GM12878 (cell line): ENCODE data around the gene LRIG2. TPM values are rescaled to one million over a fixed set of nuclear protein-coding genes. Genes with fewer than 3 reads are reported as not detected.

Experiments used
- ATAC-seq: fragments of 200-7000 bp; cut with Tn5 transposase; 3 replicates; pipeline ENCODE4 v1.9.1; 2020; ENCODE audit warnings: mild to moderate bottlenecking, moderate library complexity
- BruUV-seq: library from RNA; stranded (reverse); fragments of 400-500 nt; replicated peaks from 2 replicates; lab custom pipeline; 2021; lab: Mats Ljungman, UMichigan
- CTCF ChIA-PET: fragments of 300-600 bp; sonication (Branson Sonifier 250); formaldehyde crosslinking; extraction: SDS; loops from one replicate; lab custom pipeline; 2021; ENCODE audit warnings: inconsistent platforms; lab: Yijun Ruan, JAX
- POLR2A ChIA-PET: fragments of 350-600 bp; formaldehyde crosslinking; extraction: SDS; loops from one replicate; lab custom pipeline; 2021; ENCODE audit warnings: inconsistent platforms; lab: Charles Lee
- RAD21 ChIA-PET: fragments of 300-600 bp; sonication (Branson Sonifier 250); formaldehyde crosslinking; loops from one replicate; lab custom pipeline; 2023; ENCODE audit warnings: antibody characterized with exemption; ENCODE audit not compliant: unreplicated experiment; lab: Charles Lee
- SMC1A ChIA-PET: fragments of 300-600 bp; sonication (Branson Sonifier 250); formaldehyde crosslinking; loops from one replicate; lab custom pipeline; 2023; ENCODE audit not compliant: unreplicated experiment, uncharacterized antibody; lab: Charles Lee
- DNase-seq: peaks from one replicate; pipeline ENCODE4 v3.0.0-alpha.2; 2011; ENCODE audit warnings: low read depth, low spot score
- FAIRE-seq: peaks from 3 replicates; lab custom pipeline; 2011; peaks lifted over from hg19 to GRCh38; lab: Jason Lieb, UNC
- H2AFZ ChIP-seq: 2 replicates; pipeline ENCODE4 v1.6.0; 2011; ENCODE audit warnings: low read depth, low read length, control low read depth; ENCODE audit not compliant: control insufficient read depth
- H3K27ac ChIP-seq: 2 replicates; pipeline ENCODE4 v1.5.1; 2011; ENCODE audit warnings: control low read depth; ENCODE audit not compliant: control insufficient read depth, insufficient read depth
- H3K27me3 ChIP-seq, 2 experiments: replicated peaks in 1 of 2; 2 replicates each; pipeline versions ENCODE4 v1.6.0 to v1.6.1; 2011; ENCODE audit warnings: low read length in 1 of 2; ENCODE audit not compliant: control insufficient read depth in 2 of 2, insufficient read depth in 2 of 2
- H3K36me3 ChIP-seq, 2 experiments: 2 replicates each; pipeline ENCODE4 v1.5.1; 2011; ENCODE audit warnings: low read length in 1 of 2; ENCODE audit not compliant: control insufficient read depth in 2 of 2, insufficient read depth in 2 of 2
- H3K4me1 ChIP-seq: 2 replicates; pipeline ENCODE4 v1.6.1; 2011; ENCODE audit warnings: mild to moderate bottlenecking, low read length, moderate library complexity, mixed read lengths; ENCODE audit not compliant: control insufficient read depth, insufficient read depth
- H3K4me2 ChIP-seq: 2 replicates; pipeline ENCODE4 v1.6.0; 2011; ENCODE audit warnings: control low read depth; ENCODE audit not compliant: control insufficient read depth, insufficient read depth
- H3K4me3 ChIP-seq: fragments of 200-600 bp; sonication (generic); 2 replicates; pipeline ENCODE4 v1.5.1; 2016
- H3K79me2 ChIP-seq: 2 replicates; pipeline ENCODE4 v1.6.0; 2011; ENCODE audit warnings: low read length; ENCODE audit not compliant: control insufficient read depth, insufficient read depth
- H3K9ac ChIP-seq: 2 replicates; pipeline ENCODE4 v1.8.0; 2011; ENCODE audit warnings: low read length, control low read depth, mixed read lengths; ENCODE audit not compliant: control insufficient read depth, insufficient read depth
- H3K9me3 ChIP-seq: replicated peaks from 3 replicates; pipeline ENCODE4 v1.5.1; 2011; ENCODE audit warnings: mild to moderate bottlenecking, low read length; ENCODE audit not compliant: control insufficient read depth, insufficient read depth
- H4K20me1 ChIP-seq: 2 replicates; pipeline ENCODE4 v1.6.0; 2011; ENCODE audit not compliant: control insufficient read depth, insufficient read depth
- CBX3 ChIP-seq: fragments of 200-600 bp; sonication (generic); IDR thresholded peaks from 2 replicates; pipeline ENCODE4 v1.6.1; 2016; ENCODE audit warnings: low read depth, borderline replicate concordance
- CEBPZ ChIP-seq: fragments of 150-350 bp; IDR thresholded peaks from 2 replicates; pipeline ENCODE4 v1.6.1; 2016; ENCODE audit warnings: low read depth, low read length
- CREM ChIP-seq: IDR thresholded peaks from 2 replicates; pipeline ENCODE4 v1.6.1; 2014; ENCODE audit warnings: antibody characterized with exemption, low read depth
- EP300 ChIP-seq, 2 experiments: fragments of 150-350 bp in 1 of 2; IDR thresholded peaks; 2 replicates each; pipeline ENCODE4 v1.6.1; 2011 to 2012; ENCODE audit warnings: low read depth in 2 of 2, low read length in 2 of 2, borderline replicate concordance in 1 of 2, improper control_type of control experiment in 1 of 2, inconsistent platforms in 1 of 2; ENCODE audit not compliant: control insufficient read depth in 1 of 2
- FOXK2 ChIP-seq: fragments of 450-650 bp; IDR thresholded peaks from 2 replicates; pipeline ENCODE4 v1.6.1; 2017; ENCODE audit warnings: mild to moderate bottlenecking, moderate library complexity
- LARP7 ChIP-seq: fragments of 450-650 bp; IDR thresholded peaks from 2 replicates; pipeline ENCODE4 v1.6.1; 2017; ENCODE audit warnings: mild to moderate bottlenecking
- MEF2A ChIP-seq: IDR thresholded peaks from 2 replicates; pipeline ENCODE4 v1.6.1; 2011; ENCODE audit warnings: low read depth, mild to moderate bottlenecking, low read length, moderate library complexity; ENCODE audit not compliant: insufficient read depth
- MTA3 ChIP-seq: IDR thresholded peaks from 2 replicates; pipeline ENCODE4 v1.6.1; 2012; ENCODE audit warnings: low read length, inconsistent platforms, borderline replicate concordance
- NFYB ChIP-seq: IDR thresholded peaks from 2 replicates; pipeline ENCODE4 v1.6.1; 2011; ENCODE audit warnings: low read depth, mild to moderate bottlenecking, low read length, improper control_type of control experiment, moderate library complexity; ENCODE audit not compliant: insufficient read depth
- PBX3 ChIP-seq: IDR thresholded peaks from 2 replicates; pipeline ENCODE4 v1.6.1; 2011; ENCODE audit warnings: mild to moderate bottlenecking, low read depth, low read length, moderate library complexity; ENCODE audit not compliant: insufficient replicate concordance
- SIN3A ChIP-seq: IDR thresholded peaks from 2 replicates; pipeline ENCODE4 v1.6.1; 2012; ENCODE audit warnings: low read depth, low read length, improper control_type of control experiment
- SRF ChIP-seq, 2 experiments: IDR thresholded peaks; 2 replicates each; pipeline ENCODE4 v1.6.1; 2011; ENCODE audit warnings: low read depth in 2 of 2, low read length in 2 of 2, mild to moderate bottlenecking in 1 of 2, moderate library complexity in 1 of 2
- SUZ12 ChIP-seq: fragments of 200-600 bp; sonication (generic); IDR thresholded peaks from one replicate; pipeline ENCODE4 v1.6.1; 2018; ENCODE audit warnings: antibody characterized with exemption, mild to moderate bottlenecking; ENCODE audit not compliant: unreplicated experiment
- ZNF687 ChIP-seq: fragments of 450-650 bp; IDR thresholded peaks from 2 replicates; pipeline ENCODE4 v1.6.1; 2017; ENCODE audit warnings: mild to moderate bottlenecking, moderate library complexity
- WGBS: methylation state at CpG from one replicate; pipeline ENCODE4 v1.1.6; 2016; ENCODE audit warnings: low lambda C conversion rate; ENCODE audit not compliant: insufficient replicate concordance, insufficient coverage; ENCODE audit errors: missing lambda C conversion rate; 5-methylcytosine and 5-hydroxymethylcytosine counted together
- in situ Hi-C: fragments of 300-500 bp; cut with MboI; formaldehyde crosslinking; loops from 9 replicates; pipeline ENCODE4 v1.14.3; 2018; ENCODE audit warnings: mixed read lengths
- intact Hi-C: fragments of 100-400 bp; cut with micrococcal nuclease; formaldehyde crosslinking; loops from one replicate; pipeline ENCODE4 v1.14.2; 2022; ENCODE audit not compliant: unreplicated experiment
- polyA plus RNA-seq, 11 experiments: library from polyadenylated mRNA; depleted of rRNA in 4 of 11; unstranded in 6 of 11; stranded (reverse) in 5 of 11; fragments of >200 nt; fragmentation: Nextera tagmentation in 4 of 11; fragmentation: Illumina TruSeq in 1 of 11; extraction: Ambion mirVana in 4 of 11; extraction: Trizol in 1 of 11; gene quantifications; 1 replicate in 1 of 11; 2 replicates in 10 of 11; pipeline versions ENCODE4 v1.2.1 to v1.2.3, GENCODE V29; 2011 to 2016; ENCODE audit warnings: inconsistent platforms in 2 of 11, missing spikeins in 2 of 11, low read depth in 1 of 11
- total RNA-seq, 4 experiments: library from RNA; depleted of rRNA in 3 of 4; stranded (reverse); fragments of >200 nt in 3 of 4; fragmentation: Illumina TruSeq in 1 of 4; extraction: Trizol in 1 of 4; gene quantifications; 2 replicates each; pipeline versions ENCODE4 v1.2.1 to v1.2.3, GENCODE V29; 2013 to 2021

The LRIG2 gene
- total and polyA plus RNA-seq, 10 of the 15 experiments (the other 5 are each of a cell fraction or from before 2014, with no cell fraction given) = 0.77 to 11.8 (median 5.1) TPM

- no peaks in the 10 kb centered on the region for H3K4me1 ChIP-seq
- ATAC-seq (no peak), DNase-seq (no peak), FAIRE-seq (no peak)
- no peak overlapping the region for H3K27ac ChIP-seq
- intact Hi-C loops (no loop called here), in situ Hi-C loops (no loop called here)
- CTCF ChIA-PET = interaction anchor here (1.1 to 7.9 kb wide), 2 partner anchors 20 to 22 kb away, joined by 5 to 43 read pairs; partner anchors contain the start of gene LRIG2
- no peaks in the 10 kb centered on the region for H3K9me3 ChIP-seq
- H4K20me1 ChIP-seq = no peaks in the 10 kb centered on the region
- no peaks in the 10 kb centered on the region for H3K79me2 ChIP-seq
- no peak overlapping the region for H3K9ac ChIP-seq
- H3K4me3 ChIP-seq = no peak overlapping the region
- 98% methylated on average over 4 of the region's 4 CpGs for WGBS
- RAD21 ChIA-PET = interaction anchor here (2.0 kb wide), 1 partner anchor 21 kb away, joined by 4 read pairs; the partner anchor contains the start of gene LRIG2
- H3K36me3 ChIP-seq = peaks cover 0 to 31% of the 10 kb centered on the region in 2 experiments; a peak in 2 of 4 replicates
- SMC1A ChIA-PET = interaction anchor here (2.2 kb wide), 1 partner anchor 52 kb away, joined by 6 read pairs; no protein-coding TSS in a partner anchor
- H2AFZ ChIP-seq = no peak overlapping the region
- no peak overlapping the region for H3K4me2 ChIP-seq
- POLR2A ChIA-PET = no interaction called here
- H3K27me3 ChIP-seq = no peaks in the 10 kb centered on the region
- BruUV-seq = no TSS peak
- TF ChIP-seq MTA3 = no peak
- TF ChIP-seq SIN3A = no peak
- TF ChIP-seq EP300 (IDR thresholded peaks at IDR 0.05; ENCODE audit: borderline replicate concordance in 1 of 2, control insufficient read depth in 1 of 2, low read depth in 2 of 2, low read length in 2 of 2) = no peak
- TF ChIP-seq CBX3 = no peak
- no peak for TF ChIP-seq CREM
- TF ChIP-seq PBX3 = no peak
- no peak for TF ChIP-seq SRF (IDR thresholded peaks at IDR 0.05; ENCODE audit: low read depth in 2 of 2, low read length in 2 of 2)
- no peak for TF ChIP-seq CEBPZ
- TF ChIP-seq NFYB = no peak
- no peak for TF ChIP-seq FOXK2
- TF ChIP-seq SUZ12 = no peak
- TF ChIP-seq ZNF687 = no peak
- TF ChIP-seq MEF2A = no peak
- TF ChIP-seq LARP7 = no peak
Observed at GRCh38 chr1:113094506-113094905, 21.5 kb downstream of the LRIG2 start.
